Kidney (tissue), 14 donors: ENCODE results near the gene HOXA10. TPM values are rescaled to one million over a fixed set of nuclear protein-coding genes. Genes with fewer than 3 reads are reported as not detected.
A peak's percentile ranks its signal among the peaks of the same experiment; 100 is the strongest.

Experiments
- DNase-seq, 5 donors: peaks; one replicate each; pipeline ENCODE4 v3.0.0-alpha.2; 2013 to 2020
- FAIRE-seq: peaks from 2 replicates; lab custom pipeline; 2012; peaks lifted over from hg19 to GRCh38; lab: Jason Lieb, UNC
- H3K27ac ChIP-seq, 2 donors: one replicate each; pipeline ENCODE4 v1.7.0; 2013; ENCODE audit warnings: low read depth in 2 of 2, low read length in 2 of 2, inconsistent platforms in 1 of 2
- H3K27me3 ChIP-seq: one replicate; pipeline ENCODE4 v1.7.1; 2013; ENCODE audit warnings: low read length, inconsistent platforms; ENCODE audit not compliant: control insufficient read depth, insufficient read depth
- H3K36me3 ChIP-seq, 3 donors: one replicate each; pipeline versions ENCODE4 v1.7.0 to v1.7.1; 2013; ENCODE audit warnings: low read length in 3 of 3, control low read depth in 1 of 3, inconsistent platforms in 1 of 3; ENCODE audit not compliant: insufficient read depth in 3 of 3, control insufficient read depth in 2 of 3
- H3K4me1 ChIP-seq, 3 donors: one replicate each; pipeline versions ENCODE4 v1.7.0 to v1.7.1; 2013; ENCODE audit warnings: low read length in 3 of 3, inconsistent platforms in 1 of 3, low read depth in 1 of 3; ENCODE audit not compliant: control insufficient read depth in 2 of 3, insufficient read depth in 2 of 3
- H3K4me3 ChIP-seq, 3 donors: one replicate each; pipeline versions ENCODE4 v1.7.0 to v1.8.1; 2013; ENCODE audit warnings: low read length in 3 of 3, control low read depth in 1 of 3, inconsistent platforms in 1 of 3
- H3K9ac ChIP-seq, 3 donors: one replicate each; pipeline versions ENCODE4 v1.7.0 to v1.7.1; 2013; ENCODE audit warnings: low read length in 3 of 3, control low read depth in 1 of 3, inconsistent platforms in 1 of 3
- H3K9me3 ChIP-seq, 3 donors: one replicate each; pipeline versions ENCODE4 v1.7.0 to v1.7.1; 2013; ENCODE audit warnings: low read length in 3 of 3, control low read depth in 1 of 3, inconsistent platforms in 1 of 3; ENCODE audit not compliant: control insufficient read depth in 2 of 3, insufficient read depth in 1 of 3
- intact Hi-C: fragments of 100-400 bp; cut with DNase I; formaldehyde crosslinking; loops from one replicate; pipeline ENCODE4 v1.11.1; 2022
- polyA plus RNA-seq: library from polyadenylated mRNA; stranded (reverse); fragments of 350-450 nt; fragmentation: Illumina TruSeq; extraction: RNeasy Lipid Tissue Mini Kit (QIAGEN cat#74804); gene quantifications from one replicate; pipeline ENCODE4 v1.2.3, GENCODE V29; 2014; ENCODE audit warnings: low read depth, low replicate concordance; ENCODE audit not compliant: insufficient read depth
- total RNA-seq: library from RNA; stranded (reverse); fragmentation: NEBNext Ultra II Directional; extraction: Animal tissue kit (Norgen Biotek cat#: 25700); gene quantifications from one replicate; pipeline ENCODE4 v1.2.1, GENCODE V29; 2021
- TF ChIP-seq, protein P1 (sequence below): IDR thresholded peaks from 3 replicates; pipeline ENCODE4 v1.5.1; 2012; ENCODE audit warnings: mild to moderate bottlenecking, moderate library complexity, borderline replicate concordance; ENCODE audit not compliant: insufficient read depth; ENCODE audit errors: extremely low read depth
- donor health status: control.
- donor health status: control.
- donor health status: control.
- donor health status: control.
- donor health status: control.
- donor health status: DM: yes; HTN: yes; CAD: no.
- donor health status: Normal renal cell carcinoma (clear cell type).

HOXA10 gene
- total and polyA plus RNA-seq, 2 donors from 2014 or later, result 16.3 to 17.9 TPM

GRCh38 chr7:27179030-27179429 lies 4.9 kb upstream of the HOXA10 start:
- H3K27me3 ChIP-seq, result no peaks in the 10 kb centered on the region
- DNase-seq, result peak in 2 of 5 donors; percentile 31 to 42
- intact Hi-C loops, result loop anchor here (10.0 kb wide), 1 partner anchor 1324 kb away; no protein-coding TSS in a partner anchor

GRCh38 chr7:27178366-27178765 lies 4.2 kb upstream of the HOXA10 start:
- Histone ChIP-seq H3K9me3 (no peaks in the 10 kb centered on the region), H3K27me3 (no peaks in the 10 kb centered on the region), H3K4me3 (peak overlapping the region; percentile 49 to 86 (median 67)), H3K9ac (peak overlapping the region; percentile 34 to 63 (median 56)), H3K27ac (peak overlapping the region; percentile 7 to 78), H3K4me1 (peaks cover 0 to 4% (median 0%) of the 10 kb centered on the region in 3 donors), H3K36me3 (no peaks in the 10 kb centered on the region)
- DNase-seq (peak in 2 of 5 donors; percentile 40 to 44), FAIRE-seq (no peak)
- TF ChIP-seq, protein P1, sequence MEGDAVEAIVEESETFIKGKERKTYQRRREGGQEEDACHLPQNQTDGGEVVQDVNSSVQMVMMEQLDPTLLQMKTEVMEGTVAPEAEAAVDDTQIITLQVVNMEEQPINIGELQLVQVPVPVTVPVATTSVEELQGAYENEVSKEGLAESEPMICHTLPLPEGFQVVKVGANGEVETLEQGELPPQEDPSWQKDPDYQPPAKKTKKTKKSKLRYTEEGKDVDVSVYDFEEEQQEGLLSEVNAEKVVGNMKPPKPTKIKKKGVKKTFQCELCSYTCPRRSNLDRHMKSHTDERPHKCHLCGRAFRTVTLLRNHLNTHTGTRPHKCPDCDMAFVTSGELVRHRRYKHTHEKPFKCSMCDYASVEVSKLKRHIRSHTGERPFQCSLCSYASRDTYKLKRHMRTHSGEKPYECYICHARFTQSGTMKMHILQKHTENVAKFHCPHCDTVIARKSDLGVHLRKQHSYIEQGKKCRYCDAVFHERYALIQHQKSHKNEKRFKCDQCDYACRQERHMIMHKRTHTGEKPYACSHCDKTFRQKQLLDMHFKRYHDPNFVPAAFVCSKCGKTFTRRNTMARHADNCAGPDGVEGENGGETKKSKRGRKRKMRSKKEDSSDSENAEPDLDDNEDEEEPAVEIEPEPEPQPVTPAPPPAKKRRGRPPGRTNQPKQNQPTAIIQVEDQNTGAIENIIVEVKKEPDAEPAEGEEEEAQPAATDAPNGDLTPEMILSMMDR, result no peak
- intact Hi-C loops, result loop anchor here (10.0 kb wide), 1 partner anchor 1324 kb away; no protein-coding TSS in a partner anchor

More at GRCh38 chr7:27179030-27179429, 4.9 kb upstream of the HOXA10 start:
- Histone ChIP-seq H3K9me3 (no peaks in the 10 kb centered on the region), H3K9ac (peak overlapping the region; percentile 56 to 74 (median 63)), H3K4me1 (peaks cover 0 to 4% (median 0%) of the 10 kb centered on the region in 3 donors), H3K27ac (peak overlapping the region; percentile 60 to 94), H3K4me3 (peak overlapping the region; percentile 67 to 86 (median 68)), H3K36me3 (no peaks in the 10 kb centered on the region)
- FAIRE-seq, result no peak
- TF ChIP-seq, protein P1, result no peak

- peak overlapping the region; percentile 49 to 86 (median 67) for H3K4me3 ChIP-seq
- peak overlapping the region; percentile 56 to 63 (median 58) for H3K9ac ChIP-seq
- intact Hi-C loops, result loop anchor here (10.0 kb wide), 1 partner anchor 1323 kb away; no protein-coding TSS in a partner anchor
- TF ChIP-seq, protein P1, result no peak
- peak overlapping the region; percentile 61 to 78 for H3K27ac ChIP-seq
- no peaks in the 10 kb centered on the region for H3K36me3 ChIP-seq
- H3K27me3 ChIP-seq, result no peaks in the 10 kb centered on the region
- no peaks in the 10 kb centered on the region for H3K9me3 ChIP-seq
- peaks cover 0 to 4% (median 0%) of the 10 kb centered on the region in 3 donors for H3K4me1 ChIP-seq
- DNase-seq (peak in 2 of 5 donors; percentile 33 to 40), FAIRE-seq (no peak)
These were observed 3.7 kb upstream of the HOXA10 start for GRCh38 chr7:27177795-27178320.
